PC-9 (cell line): ENCODE data around the gene VWA8. TPM values are rescaled to one million over a fixed set of nuclear protein-coding genes. Genes with fewer than 3 reads are reported as not detected.

Experiments used
- BruUV-seq: library from RNA; stranded (reverse); fragments of 400-500 nt; replicated peaks from 2 replicates; lab custom pipeline; 2021; lab: Mats Ljungman, UMichigan
- CTCF ChIA-PET: fragments of 300-600 bp; sonication (Branson Sonifier 250); formaldehyde crosslinking; loops from one replicate; lab custom pipeline; 2022; ENCODE audit warnings: antibody characterized with exemption; lab: Charles Lee
- POLR2A ChIA-PET: fragments of 300-600 bp; sonication (Branson Sonifier 250); formaldehyde crosslinking; loops from one replicate; lab custom pipeline; 2022; ENCODE audit warnings: antibody characterized with exemption; ENCODE audit not compliant: unreplicated experiment; lab: Charles Lee
- DNase-seq, 2 experiments: peaks; one replicate each; pipeline versions ENCODE4 v3.0.0 to v3.0.0-alpha.2; 2015 to 2022; ENCODE audit warnings: mixed read lengths in 1 of 2
- H2AFZ ChIP-seq: fragments of 200-600 bp; sonication (generic); 2 replicates; pipeline ENCODE4 v1.8.1; 2017; ENCODE audit warnings: antibody characterized with exemption
- H3F3A ChIP-seq: fragments of 200-600 bp; sonication (generic); 2 replicates; pipeline ENCODE4 v1.8.1; 2017; ENCODE audit warnings: antibody characterized with exemption, mild to moderate bottlenecking, low read depth; ENCODE audit not compliant: insufficient read depth
- H3K27ac ChIP-seq: fragments of 200-600 bp; sonication (generic); 2 replicates; pipeline ENCODE4 v1.6.1; 2016; ENCODE audit warnings: mixed run types
- H3K27me3 ChIP-seq: fragments of 200-600 bp; sonication (generic); 2 replicates; pipeline ENCODE4 v1.6.1; 2016; ENCODE audit warnings: low read depth, mixed run types; ENCODE audit not compliant: insufficient read depth
- H3K36me3 ChIP-seq: fragments of 200-600 bp; sonication (generic); 2 replicates; pipeline ENCODE4 v1.6.1; 2016; ENCODE audit warnings: low read depth, mixed run types
- H3K4me1 ChIP-seq: fragments of 200-600 bp; sonication (generic); replicated peaks from 2 replicates; pipeline ENCODE4 v1.6.1; 2016; ENCODE audit warnings: mixed run types; ENCODE audit not compliant: insufficient read depth
- H3K4me2 ChIP-seq: fragments of 200-600 bp; sonication (generic); 2 replicates; pipeline ENCODE4 v1.6.1; 2017; ENCODE audit warnings: mixed run types
- H3K4me3 ChIP-seq: fragments of 200-600 bp; sonication (generic); 2 replicates; pipeline ENCODE4 v1.6.1; 2016; ENCODE audit warnings: mixed run types
- H3K79me2 ChIP-seq: fragments of 200-600 bp; sonication (generic); 2 replicates; pipeline ENCODE4 v1.6.1; 2017; ENCODE audit warnings: low read depth, mixed run types
- H3K9me2 ChIP-seq: fragments of 200-600 bp; sonication (generic); 2 replicates; pipeline ENCODE4 v1.8.1; 2017; ENCODE audit warnings: mild to moderate bottlenecking; ENCODE audit not compliant: insufficient read depth
- H3K9me3 ChIP-seq: fragments of 200-600 bp; sonication (generic); 2 replicates; pipeline ENCODE4 v1.8.1; 2016; ENCODE audit warnings: low read depth; ENCODE audit not compliant: insufficient read depth
- H4K20me1 ChIP-seq: fragments of 200-600 bp; sonication (generic); 2 replicates; pipeline ENCODE4 v1.8.1; 2017; ENCODE audit not compliant: insufficient read depth
- EZH2 ChIP-seq: fragments of 200-600 bp; sonication (generic); IDR thresholded peaks from 2 replicates; pipeline ENCODE4 v1.8.0; 2017; ENCODE audit warnings: antibody characterized with exemption, low read depth
- intact Hi-C: fragments of 100-400 bp; cut with micrococcal nuclease; formaldehyde crosslinking; loops from one replicate; pipeline ENCODE4 v1.10.0; 2022; ENCODE audit not compliant: unreplicated experiment
- total RNA-seq: library from RNA; stranded (reverse); gene quantifications from 2 replicates; pipeline ENCODE4 v1.2.3, GENCODE V29; 2021
- TF ChIP-seq, protein P1 (sequence below): fragments of 200-600 bp; sonication (generic); conservative IDR thresholded peaks from 2 replicates; pipeline ENCODE4 v1.6.1; 2017; ENCODE audit warnings: mixed run types, antibody characterized with exemption, mild to moderate bottlenecking, moderate library complexity

VWA8 gene
- total RNA-seq, 1 experiment from 2014 or later = 14.1 TPM

DNA sequence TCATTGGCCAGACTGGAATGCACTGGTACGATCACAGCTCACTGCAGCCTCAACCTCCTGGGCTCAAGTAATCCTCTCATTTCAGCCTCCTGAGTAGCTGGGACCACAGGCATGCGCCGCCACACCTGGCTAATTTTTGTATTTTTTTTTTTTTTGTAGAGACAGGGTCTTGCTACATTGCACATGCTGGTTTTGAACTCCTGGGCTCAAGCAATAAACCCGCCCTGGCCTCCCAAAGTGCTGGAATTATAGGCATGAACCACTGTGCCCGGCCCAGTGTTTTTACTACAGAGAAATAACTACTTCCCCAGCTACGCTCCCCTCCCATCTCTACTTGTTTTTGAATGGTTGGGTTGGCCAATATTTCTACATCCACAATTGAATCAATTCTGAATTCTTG lies 381.0 kb downstream of the VWA8 start:
- POLR2A ChIA-PET = no interaction called here
- Histone ChIP-seq H4K20me1 (no peaks in the 10 kb centered on the region), H3K4me3 (no peak overlapping the region), H3F3A (no peaks in the 10 kb centered on the region), H2AFZ (no peak overlapping the region), H3K9me2 (no peaks in the 10 kb centered on the region), H3K36me3 (no peaks in the 10 kb centered on the region), H3K27me3 (no peaks in the 10 kb centered on the region), H3K79me2 (no peaks in the 10 kb centered on the region), H3K9me3 (no peaks in the 10 kb centered on the region), H3K4me1 (no peaks in the 10 kb centered on the region), H3K27ac (no peak overlapping the region), H3K4me2 (no peak overlapping the region)
- BruUV-seq = no TSS peak
- CTCF ChIA-PET = no interaction called here
- TF ChIP-seq, protein P1, sequence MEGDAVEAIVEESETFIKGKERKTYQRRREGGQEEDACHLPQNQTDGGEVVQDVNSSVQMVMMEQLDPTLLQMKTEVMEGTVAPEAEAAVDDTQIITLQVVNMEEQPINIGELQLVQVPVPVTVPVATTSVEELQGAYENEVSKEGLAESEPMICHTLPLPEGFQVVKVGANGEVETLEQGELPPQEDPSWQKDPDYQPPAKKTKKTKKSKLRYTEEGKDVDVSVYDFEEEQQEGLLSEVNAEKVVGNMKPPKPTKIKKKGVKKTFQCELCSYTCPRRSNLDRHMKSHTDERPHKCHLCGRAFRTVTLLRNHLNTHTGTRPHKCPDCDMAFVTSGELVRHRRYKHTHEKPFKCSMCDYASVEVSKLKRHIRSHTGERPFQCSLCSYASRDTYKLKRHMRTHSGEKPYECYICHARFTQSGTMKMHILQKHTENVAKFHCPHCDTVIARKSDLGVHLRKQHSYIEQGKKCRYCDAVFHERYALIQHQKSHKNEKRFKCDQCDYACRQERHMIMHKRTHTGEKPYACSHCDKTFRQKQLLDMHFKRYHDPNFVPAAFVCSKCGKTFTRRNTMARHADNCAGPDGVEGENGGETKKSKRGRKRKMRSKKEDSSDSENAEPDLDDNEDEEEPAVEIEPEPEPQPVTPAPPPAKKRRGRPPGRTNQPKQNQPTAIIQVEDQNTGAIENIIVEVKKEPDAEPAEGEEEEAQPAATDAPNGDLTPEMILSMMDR = no peak
- TF ChIP-seq EZH2 = no peak
- no peak for DNase-seq
- intact Hi-C loops = no loop called here

DNA sequence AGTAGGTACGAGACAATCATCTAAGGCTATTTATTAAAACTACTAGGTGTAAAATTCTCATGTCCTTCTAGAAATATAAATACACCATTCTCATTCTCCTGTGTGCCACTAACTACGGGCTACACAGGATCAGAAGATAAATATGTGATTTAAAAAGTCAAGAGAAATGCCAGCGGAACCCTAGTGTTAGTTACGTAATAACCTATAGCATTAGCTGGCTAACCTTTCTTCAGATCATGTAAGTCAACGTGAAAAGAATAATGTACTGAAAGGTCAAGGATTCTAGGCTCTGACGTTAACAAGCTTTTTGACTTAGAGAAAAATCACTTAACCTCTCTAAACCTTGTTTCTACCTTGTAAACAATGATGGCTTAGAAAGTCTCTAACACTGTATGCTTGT lies 381.7 kb downstream of the VWA8 start:
- H2AFZ ChIP-seq = no peak overlapping the region
- intact Hi-C loops = no loop called here
- H3K4me2 ChIP-seq = no peak overlapping the region
- CTCF ChIA-PET = no interaction called here
- no peaks in the 10 kb centered on the region for H3F3A ChIP-seq
- H3K27ac ChIP-seq = no peak overlapping the region
- no peak overlapping the region for H3K4me3 ChIP-seq
- no peaks in the 10 kb centered on the region for H3K27me3 ChIP-seq
- BruUV-seq = no TSS peak
- H3K9me2 ChIP-seq = no peaks in the 10 kb centered on the region
- TF ChIP-seq, protein P1 = no peak
- no peak for TF ChIP-seq EZH2
- no peaks in the 10 kb centered on the region for H3K4me1 ChIP-seq
- no peaks in the 10 kb centered on the region for H3K9me3 ChIP-seq
- H3K79me2 ChIP-seq = no peaks in the 10 kb centered on the region
- no peaks in the 10 kb centered on the region for H3K36me3 ChIP-seq
- no peak for DNase-seq
- POLR2A ChIA-PET = no interaction called here
- no peaks in the 10 kb centered on the region for H4K20me1 ChIP-seq

DNA sequence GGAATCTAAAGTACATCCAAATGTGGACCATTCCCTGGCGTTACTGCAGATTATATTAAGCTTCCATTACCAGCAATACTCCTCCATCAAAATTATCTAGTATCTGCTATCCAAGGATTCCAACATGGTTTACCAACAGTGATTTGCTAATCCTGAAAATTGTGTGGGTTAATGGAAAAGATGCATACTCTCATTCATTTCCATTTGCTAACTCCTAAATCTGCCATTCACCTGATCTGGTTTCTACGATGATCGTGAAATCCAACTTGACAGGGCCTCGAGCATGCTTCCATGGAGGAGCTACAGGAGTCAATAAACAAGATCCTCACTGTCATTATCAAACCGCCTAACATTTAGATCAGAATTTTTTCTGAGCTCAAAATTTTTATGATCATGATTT lies 382.5 kb downstream of the VWA8 start:
- Histone ChIP-seq H3K4me1 (no peaks in the 10 kb centered on the region), H3K27me3 (no peaks in the 10 kb centered on the region), H3K4me2 (no peak overlapping the region), H4K20me1 (no peaks in the 10 kb centered on the region), H3K27ac (no peak overlapping the region), H3K79me2 (no peaks in the 10 kb centered on the region), H3K4me3 (no peak overlapping the region), H3K9me2 (no peaks in the 10 kb centered on the region), H2AFZ (no peak overlapping the region), H3K36me3 (no peaks in the 10 kb centered on the region), H3F3A (no peaks in the 10 kb centered on the region), H3K9me3 (no peaks in the 10 kb centered on the region)
- no peak for DNase-seq
- ChIA-PET CTCF (no interaction called here), POLR2A (no interaction called here)
- BruUV-seq = no TSS peak
- TF ChIP-seq EZH2 = no peak
- TF ChIP-seq, protein P1 = no peak
- intact Hi-C loops = no loop called here
